Breast epithelium (tissue), 4 donors: ENCODE measurements around the gene PLK5. TPM values are rescaled to one million over a fixed set of nuclear protein-coding genes. Genes with fewer than 3 reads are reported as not detected.

ENCODE experiments used
- DNase-seq, 2 donors: peaks; one replicate each; pipeline ENCODE4 v3.0.0-alpha.2; 2019; ENCODE audit warnings: low spot score in 2 of 2
- H3K27ac ChIP-seq, 2 donors: fragments of 200-600 bp; sonication (generic) in 1 of 2; one replicate each; pipeline ENCODE4 v1.5.1; 2016 to 2019; ENCODE audit warnings: mild to moderate bottlenecking in 1 of 2
- H3K27me3 ChIP-seq, 2 donors: fragments of 200-600 bp; sonication (generic) in 1 of 2; one replicate each; pipeline versions ENCODE4 v1.5.1 to v1.6.0; 2017 to 2019; ENCODE audit warnings: control low read depth in 1 of 2, mild to moderate bottlenecking in 1 of 2
- H3K36me3 ChIP-seq: fragments of 200-600 bp; one replicate; pipeline ENCODE4 v1.5.1; 2019
- H3K4me1 ChIP-seq, 2 donors: fragments of 200-600 bp; sonication (generic); one replicate each; pipeline ENCODE4 v1.5.1; 2016 to 2019; ENCODE audit warnings: control low read depth in 1 of 2
- H3K4me3 ChIP-seq, 3 donors: fragments of 200-600 bp; sonication (generic); 1 replicate in 2 of 3; 2 replicates in 1 of 3; pipeline ENCODE4 v1.5.1; 2016 to 2019; ENCODE audit warnings: mild to moderate bottlenecking in 3 of 3, moderate library complexity in 2 of 3
- H3K9me3 ChIP-seq, 2 donors: fragments of 200-600 bp; sonication (generic) in 1 of 2; one replicate each; pipeline ENCODE4 v1.5.1; 2016 to 2019; ENCODE audit warnings: control low read depth in 1 of 2
- POLR2A ChIP-seq: fragments of 450-650 bp; IDR thresholded peaks from one replicate; pipeline ENCODE4 v1.6.1; 2016; ENCODE audit warnings: antibody characterized with exemption, mild to moderate bottlenecking, moderate library complexity
- POLR2AphosphoS5 ChIP-seq, 3 donors: sonication (generic); formaldehyde crosslinking; IDR thresholded peaks; one replicate each; pipeline ENCODE4 v1.6.1; 2017; ENCODE audit warnings: antibody characterized with exemption in 3 of 3
- intact Hi-C: fragments of 100-400 bp; cut with DNase I; formaldehyde crosslinking; loops from one replicate; pipeline ENCODE4 v1.15.1; 2023; ENCODE audit warnings: low total_unique reads
- total RNA-seq, 3 donors: library from RNA; depleted of rRNA; stranded (reverse); fragments of >200 nt; gene quantifications; one replicate each; pipeline ENCODE4 v1.1.0, GENCODE V29; 2016
- TF ChIP-seq, protein P1 (sequence below), 3 donors: fragments of 450-650 bp; IDR thresholded peaks; one replicate each; pipeline ENCODE4 v1.5.1; 2016 to 2017; ENCODE audit warnings: antibody characterized with exemption in 3 of 3, mild to moderate bottlenecking in 3 of 3, moderate library complexity in 3 of 3

Gene PLK5
- total RNA-seq, 3 donors from 2014 or later, result 0.44 to 0.98 TPM; not detected in 1

DNA sequence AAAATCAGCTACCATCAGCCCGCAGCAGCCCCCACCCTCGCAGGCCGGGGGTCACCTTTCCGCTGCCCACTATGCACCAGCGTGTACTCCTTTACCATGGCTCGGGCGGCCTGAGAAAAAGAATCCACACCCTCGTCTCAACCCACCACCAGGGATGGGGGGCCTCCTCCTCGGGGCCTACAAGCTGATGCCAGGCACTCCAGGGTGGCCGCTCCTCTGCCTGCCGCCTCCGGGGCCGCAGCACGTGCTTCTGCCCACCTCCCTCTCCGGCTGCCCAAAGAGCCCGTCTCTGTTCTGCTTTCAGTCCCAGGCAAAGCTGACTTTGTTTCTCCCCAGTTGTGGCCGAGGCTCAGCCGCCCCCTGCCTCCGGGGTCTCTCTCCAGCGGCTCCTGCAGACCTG, 55.3 kb downstream of the PLK5 start:
- no peak for DNase-seq
- H3K27me3 ChIP-seq, result no peaks in the 10 kb centered on the region
- intact Hi-C loops, result loop anchor here (1.0 kb wide), 1 partner anchor 46 kb away; no protein-coding TSS in a partner anchor
- no peaks in the 10 kb centered on the region for H3K9me3 ChIP-seq
- no peak overlapping the region for H3K27ac ChIP-seq
- no peak for TF ChIP-seq POLR2A
- TF ChIP-seq POLR2AphosphoS5 (IDR thresholded peaks at IDR 0.05), result no peak
- TF ChIP-seq, protein P1, sequence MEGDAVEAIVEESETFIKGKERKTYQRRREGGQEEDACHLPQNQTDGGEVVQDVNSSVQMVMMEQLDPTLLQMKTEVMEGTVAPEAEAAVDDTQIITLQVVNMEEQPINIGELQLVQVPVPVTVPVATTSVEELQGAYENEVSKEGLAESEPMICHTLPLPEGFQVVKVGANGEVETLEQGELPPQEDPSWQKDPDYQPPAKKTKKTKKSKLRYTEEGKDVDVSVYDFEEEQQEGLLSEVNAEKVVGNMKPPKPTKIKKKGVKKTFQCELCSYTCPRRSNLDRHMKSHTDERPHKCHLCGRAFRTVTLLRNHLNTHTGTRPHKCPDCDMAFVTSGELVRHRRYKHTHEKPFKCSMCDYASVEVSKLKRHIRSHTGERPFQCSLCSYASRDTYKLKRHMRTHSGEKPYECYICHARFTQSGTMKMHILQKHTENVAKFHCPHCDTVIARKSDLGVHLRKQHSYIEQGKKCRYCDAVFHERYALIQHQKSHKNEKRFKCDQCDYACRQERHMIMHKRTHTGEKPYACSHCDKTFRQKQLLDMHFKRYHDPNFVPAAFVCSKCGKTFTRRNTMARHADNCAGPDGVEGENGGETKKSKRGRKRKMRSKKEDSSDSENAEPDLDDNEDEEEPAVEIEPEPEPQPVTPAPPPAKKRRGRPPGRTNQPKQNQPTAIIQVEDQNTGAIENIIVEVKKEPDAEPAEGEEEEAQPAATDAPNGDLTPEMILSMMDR (IDR thresholded peaks at IDR 0.05), result no peak
- H3K36me3 ChIP-seq, result no peaks in the 10 kb centered on the region
- H3K4me3 ChIP-seq, result no peak overlapping the region
- H3K4me1 ChIP-seq, result no peaks in the 10 kb centered on the region

GRCh38 chr19:1580382-1580781, 56.5 kb downstream of the PLK5 start:
- Histone ChIP-seq H3K27ac (no peak overlapping the region), H3K4me1 (no peaks in the 10 kb centered on the region), H3K9me3 (no peaks in the 10 kb centered on the region), H3K4me3 (no peak overlapping the region), H3K36me3 (no peaks in the 10 kb centered on the region), H3K27me3 (no peaks in the 10 kb centered on the region)
- TF ChIP-seq POLR2A (no peak), POLR2AphosphoS5 (IDR thresholded peaks at IDR 0.05) (no peak)
- TF ChIP-seq, protein P1 (IDR thresholded peaks at IDR 0.05), result no peak
- no peak for DNase-seq
- intact Hi-C loops, result loop anchor here (1.0 kb wide), 1 partner anchor 45 kb away; no protein-coding TSS in a partner anchor

- Histone ChIP-seq H3K27me3 (no peaks in the 10 kb centered on the region), H3K4me1 (no peaks in the 10 kb centered on the region), H3K36me3 (no peaks in the 10 kb centered on the region), H3K4me3 (no peak overlapping the region), H3K27ac (no peak overlapping the region), H3K9me3 (no peaks in the 10 kb centered on the region)
- intact Hi-C loops, result loop anchor here (1.0 kb wide), 1 partner anchor 46 kb away; no protein-coding TSS in a partner anchor
- DNase-seq, result no peak
- no peak for TF ChIP-seq POLR2AphosphoS5 (IDR thresholded peaks at IDR 0.05)
- no peak for TF ChIP-seq POLR2A
- TF ChIP-seq, protein P1 (IDR thresholded peaks at IDR 0.05), result no peak
Measured at GRCh38 chr19:1580957-1581356, 57.1 kb downstream of the PLK5 start.

GRCh38 chr19:1582201-1582600, 58.3 kb downstream of the PLK5 start:
- H3K27ac ChIP-seq, result peak overlapping the region; percentile 36 to 78
- intact Hi-C loops, result no loop called here
- H3K4me1 ChIP-seq, result no peaks in the 10 kb centered on the region
- no peak for TF ChIP-seq POLR2A
- no peak for TF ChIP-seq POLR2AphosphoS5 (IDR thresholded peaks at IDR 0.05)
- TF ChIP-seq, protein P1 (IDR thresholded peaks at IDR 0.05), result no peak
- H3K9me3 ChIP-seq, result no peaks in the 10 kb centered on the region
- no peaks in the 10 kb centered on the region for H3K36me3 ChIP-seq
- no peak overlapping the region for H3K4me3 ChIP-seq
- DNase-seq, result peak in 1 of 2 donors; percentile 74
- H3K27me3 ChIP-seq, result no peaks in the 10 kb centered on the region

DNA sequence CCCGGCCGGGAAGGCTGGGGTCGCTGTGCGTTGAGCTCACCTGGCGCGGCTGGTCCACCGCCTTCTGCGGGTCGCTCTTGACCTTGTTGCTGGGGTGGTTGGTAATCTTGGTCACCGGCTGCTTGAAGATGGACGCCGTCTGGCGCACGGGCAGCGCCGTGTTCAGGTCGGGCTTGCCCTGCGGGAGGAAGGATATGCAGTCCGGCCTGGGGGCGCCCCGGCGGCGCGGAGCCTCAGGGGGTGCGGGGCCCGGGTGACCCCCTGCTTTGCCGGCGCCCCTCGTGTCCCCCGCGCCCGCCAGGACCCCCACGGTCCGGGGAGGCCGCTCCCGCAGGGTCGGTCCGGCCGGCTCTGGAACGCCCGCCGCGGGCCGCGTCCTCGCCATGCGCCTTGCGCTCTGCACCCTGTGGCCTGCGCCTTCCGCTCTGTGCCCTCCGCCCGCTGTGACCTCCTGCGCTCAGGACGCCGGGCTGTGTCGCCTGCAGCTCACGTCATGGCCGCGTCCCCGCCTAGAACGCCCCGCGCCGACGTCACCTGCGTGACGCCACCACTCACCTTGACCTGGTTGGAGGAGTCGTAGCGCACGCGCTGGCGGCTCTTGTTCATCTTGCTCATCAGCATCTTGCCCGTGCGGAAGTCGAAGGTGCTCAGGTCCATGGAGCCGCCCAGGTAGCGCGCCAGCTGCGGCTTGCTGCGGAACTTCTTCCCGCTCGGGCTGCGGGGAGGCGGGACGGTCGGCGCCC, 60.8 kb downstream of the PLK5 start:
- DNase-seq, result no peak
- H3K4me1 ChIP-seq, result no peaks in the 10 kb centered on the region
- no peaks in the 10 kb centered on the region for H3K36me3 ChIP-seq
- no peaks in the 10 kb centered on the region for H3K27me3 ChIP-seq
- H3K9me3 ChIP-seq, result no peaks in the 10 kb centered on the region
- H3K4me3 ChIP-seq, result no peak overlapping the region
- TF ChIP-seq, protein P1 (IDR thresholded peaks at IDR 0.05), result no peak
- TF ChIP-seq POLR2AphosphoS5 (IDR thresholded peaks at IDR 0.05) (no peak), POLR2A (no peak)
- H3K27ac ChIP-seq, result no peak overlapping the region
- intact Hi-C loops, result no loop called here
